ENCODE data around the gene RAD18. TPM values are rescaled to one million over a fixed set of nuclear protein-coding genes. Genes with fewer than 3 reads are reported as not detected.

The RAD18 gene
- total RNA-seq, 3 donors from 2014 or later: 8.6 to 26.3 (median 13.4) TPM

GRCh38 chr3:8845641-8846040 lies 117.6 kb downstream of the RAD18 start:
- Histone ChIP-seq H3K9me3 (no peaks in the 10 kb centered on the region), H3K27ac (no peak overlapping the region), H3K4me3 (no peak overlapping the region), H3K4me1 (peaks cover 0 to 3% of the 10 kb centered on the region in 2 donors), H3K27me3 (no peaks in the 10 kb centered on the region), H3K36me3 (no peaks in the 10 kb centered on the region)
- TF ChIP-seq CTCF (IDR thresholded peaks at IDR 0.05): no peak
- no peak for TF ChIP-seq POLR2A (IDR thresholded peaks at IDR 0.05)
- no peak for TF ChIP-seq POLR2AphosphoS5 (IDR thresholded peaks at IDR 0.05)
- no peak for DNase-seq (ENCODE audit: low spot score in 2 of 2)
- intact Hi-C loops (cut with DNase I; ENCODE audit: low total_unique reads): no loop called here

GRCh38 chr3:8843347-8843746 lies 119.9 kb downstream of the RAD18 start:
- Histone ChIP-seq H3K27me3 (no peaks in the 10 kb centered on the region), H3K4me3 (no peak overlapping the region), H3K4me1 (peaks cover 0 to 3% of the 10 kb centered on the region in 2 donors), H3K27ac (no peak overlapping the region), H3K36me3 (no peaks in the 10 kb centered on the region), H3K9me3 (no peaks in the 10 kb centered on the region)
- intact Hi-C loops (cut with DNase I; ENCODE audit: low total_unique reads): loop anchor here (5.0 kb wide), 1 partner anchor 1504 kb away; no protein-coding TSS in a partner anchor
- no peak for TF ChIP-seq POLR2A (IDR thresholded peaks at IDR 0.05)
- TF ChIP-seq POLR2AphosphoS5 (IDR thresholded peaks at IDR 0.05): no peak
- TF ChIP-seq CTCF (IDR thresholded peaks at IDR 0.05): no peak
- DNase-seq (ENCODE audit: low spot score in 2 of 2): no peak

GRCh38 chr3:8842293-8842692 lies 121.0 kb downstream of the RAD18 start:
- no peak for TF ChIP-seq POLR2AphosphoS5 (IDR thresholded peaks at IDR 0.05)
- no peak for TF ChIP-seq CTCF (IDR thresholded peaks at IDR 0.05)
- TF ChIP-seq POLR2A (IDR thresholded peaks at IDR 0.05): no peak

GRCh38 chr3:8841472-8841871 lies 121.8 kb downstream of the RAD18 start:
- DNase-seq (ENCODE audit: low spot score in 2 of 2): no peak
- Histone ChIP-seq H3K27me3 (no peaks in the 10 kb centered on the region), H3K4me1 (no peaks in the 10 kb centered on the region), H3K27ac (no peak overlapping the region), H3K9me3 (no peaks in the 10 kb centered on the region), H3K36me3 (no peaks in the 10 kb centered on the region), H3K4me3 (no peak overlapping the region)
- TF ChIP-seq POLR2AphosphoS5 (IDR thresholded peaks at IDR 0.05): no peak
- no peak for TF ChIP-seq POLR2A (IDR thresholded peaks at IDR 0.05)
- no peak for TF ChIP-seq CTCF (IDR thresholded peaks at IDR 0.05)
- intact Hi-C loops (cut with DNase I; ENCODE audit: low total_unique reads): loop anchor here (5.0 kb wide), 1 partner anchor 1506 kb away; no protein-coding TSS in a partner anchor

More at GRCh38 chr3:8842293-8842692, 121.0 kb downstream of the RAD18 start:
- Histone ChIP-seq H3K36me3 (no peaks in the 10 kb centered on the region), H3K27me3 (no peaks in the 10 kb centered on the region), H3K9me3 (no peaks in the 10 kb centered on the region), H3K4me1 (peaks cover 0 to 3% of the 10 kb centered on the region in 2 donors), H3K4me3 (no peak overlapping the region), H3K27ac (no peak overlapping the region)
- intact Hi-C loops (cut with DNase I; ENCODE audit: low total_unique reads): loop anchor here (5.0 kb wide), 1 partner anchor 1505 kb away; no protein-coding TSS in a partner anchor
- no peak for DNase-seq (ENCODE audit: low spot score in 2 of 2)

DNA sequence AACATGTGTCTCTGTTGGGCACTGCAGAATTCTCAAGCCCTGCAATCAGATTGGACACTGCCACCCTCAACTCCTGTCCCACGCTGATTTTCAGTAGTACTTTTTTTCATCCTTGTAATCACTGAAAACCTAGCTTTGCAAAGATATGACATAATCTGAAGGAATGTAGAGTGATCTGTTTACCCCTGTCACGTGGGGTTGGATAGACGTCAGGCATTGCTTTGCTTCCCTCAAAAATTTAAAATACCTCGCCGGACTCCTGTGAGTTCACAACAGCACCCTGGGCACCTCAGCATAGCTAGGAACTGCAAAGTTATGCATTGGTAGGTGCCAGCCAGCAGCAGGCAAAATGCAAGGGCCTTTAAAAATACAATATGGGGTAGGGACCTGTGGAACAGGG lies 122.7 kb downstream of the RAD18 start:
- no peaks in the 10 kb centered on the region for H3K36me3 ChIP-seq
- intact Hi-C loops (cut with DNase I; ENCODE audit: low total_unique reads): loop anchor here (5.0 kb wide), 1 partner anchor 1507 kb away; no protein-coding TSS in a partner anchor
- no peaks in the 10 kb centered on the region for H3K9me3 ChIP-seq
- TF ChIP-seq POLR2A (IDR thresholded peaks at IDR 0.05): no peak
- no peaks in the 10 kb centered on the region for H3K27me3 ChIP-seq
- DNase-seq (ENCODE audit: low spot score in 2 of 2): no peak
- no peak overlapping the region for H3K4me3 ChIP-seq
- H3K27ac ChIP-seq: no peak overlapping the region
- no peaks in the 10 kb centered on the region for H3K4me1 ChIP-seq
